HTR-8/SVneo (cell line): ENCODE data around the gene DDX1.
"Not testable (repeated sequence)": the region's sequence is repeated elsewhere in the genome, so short reads cannot be mapped to it uniquely, and the experiment has no call there.

Source experiments
- DNase-seq: peaks from one replicate; pipeline ENCODE4 v3.0.0; 2011; ENCODE audit warnings: low spot score, mixed read lengths; ENCODE audit not compliant: insufficient read length
- FAIRE-seq: peaks from 2 replicates; lab custom pipeline; 2011; peaks lifted over from hg19 to GRCh38; lab: Jason Lieb, UNC

DDX1 gene

DNA sequence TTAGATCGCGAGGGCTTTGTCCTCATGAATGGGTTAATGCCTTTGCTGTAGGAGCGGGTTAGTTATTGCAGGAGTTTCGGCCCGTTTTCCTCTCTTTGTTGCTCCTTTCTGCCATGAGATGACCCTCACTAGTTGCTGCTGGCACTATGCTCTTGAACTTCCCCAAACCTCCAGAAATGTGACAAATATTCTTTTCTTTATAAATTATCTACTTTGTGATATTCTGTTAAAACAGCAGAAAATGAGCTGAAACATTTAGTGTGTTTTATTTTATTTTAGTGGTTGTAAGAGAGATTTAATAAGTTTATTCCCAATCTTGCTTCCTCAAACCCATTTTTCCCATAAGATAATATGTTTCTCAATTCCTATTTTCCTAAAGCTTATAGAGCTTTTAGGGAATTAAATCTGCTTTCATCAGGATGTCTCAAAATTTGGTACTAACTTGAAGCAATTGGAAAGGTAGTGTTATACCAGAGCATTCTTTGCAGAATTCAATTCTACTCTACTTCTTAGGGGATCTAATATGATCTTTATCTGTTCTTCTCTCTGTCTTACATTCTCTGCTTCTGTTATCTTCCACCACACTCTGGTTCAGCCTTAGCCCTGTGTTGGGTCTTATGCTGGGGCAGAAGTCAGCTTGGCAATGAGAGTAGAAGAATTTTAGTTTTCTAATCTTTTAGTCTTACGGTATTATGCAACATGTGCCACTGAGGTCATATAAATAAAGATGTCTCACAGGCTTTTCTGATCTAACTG is 23.1 kb downstream of the DDX1 start:
- FAIRE-seq (no peak), DNase-seq (no peak)

DNA sequence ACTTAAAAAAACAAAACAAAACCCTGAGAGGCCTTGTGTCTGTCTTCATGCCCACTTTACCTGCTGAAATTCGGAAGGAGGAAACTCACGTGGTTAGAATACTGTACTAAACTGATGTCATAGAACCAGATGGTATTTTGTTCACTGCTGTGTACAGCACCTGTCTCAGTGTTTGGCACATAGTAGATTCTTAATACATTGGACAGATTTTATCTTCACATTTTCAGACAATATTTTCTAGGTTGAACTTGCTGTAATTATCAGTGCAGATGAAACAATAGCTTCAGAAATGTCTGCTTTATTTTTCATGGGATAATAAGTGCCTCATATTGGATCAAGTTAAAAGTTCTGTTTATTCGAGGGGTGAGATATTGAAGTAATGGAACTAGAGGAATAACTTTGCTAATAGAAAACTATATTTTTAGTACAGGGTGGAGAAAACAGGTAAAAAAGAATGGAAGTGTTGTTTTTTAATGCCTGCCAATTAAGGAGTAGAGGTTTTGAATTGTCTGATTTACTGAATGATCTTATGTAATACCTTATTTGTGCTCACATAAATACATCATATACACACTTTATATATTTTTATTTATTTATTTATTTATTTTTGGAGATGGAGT is 23.7 kb downstream of the DDX1 start:
- no peak for FAIRE-seq

DNA sequence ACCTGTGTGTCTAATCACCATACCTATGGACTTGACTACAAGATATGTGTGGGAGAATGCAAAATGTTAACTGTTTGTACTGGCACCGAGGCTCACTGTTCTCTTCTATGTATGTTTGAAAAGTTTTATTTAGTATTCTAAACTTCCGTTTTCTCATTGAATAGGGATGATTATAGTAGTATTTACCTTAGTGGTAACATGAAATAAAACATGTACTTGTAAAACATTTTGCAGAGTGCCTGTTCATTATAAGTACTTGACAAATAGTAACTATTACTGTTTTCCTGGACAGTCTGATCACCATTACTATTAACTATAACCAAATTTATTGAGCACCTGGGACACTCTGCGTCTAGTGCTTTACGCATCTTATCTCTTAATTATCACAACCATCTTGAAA is 24.8 kb downstream of the DDX1 start:
- DNase-seq (no peak), FAIRE-seq (no peak)

More for the DNA sequence above, 23.7 kb downstream of the DDX1 start:
- DNase-seq = no peak

DNA sequence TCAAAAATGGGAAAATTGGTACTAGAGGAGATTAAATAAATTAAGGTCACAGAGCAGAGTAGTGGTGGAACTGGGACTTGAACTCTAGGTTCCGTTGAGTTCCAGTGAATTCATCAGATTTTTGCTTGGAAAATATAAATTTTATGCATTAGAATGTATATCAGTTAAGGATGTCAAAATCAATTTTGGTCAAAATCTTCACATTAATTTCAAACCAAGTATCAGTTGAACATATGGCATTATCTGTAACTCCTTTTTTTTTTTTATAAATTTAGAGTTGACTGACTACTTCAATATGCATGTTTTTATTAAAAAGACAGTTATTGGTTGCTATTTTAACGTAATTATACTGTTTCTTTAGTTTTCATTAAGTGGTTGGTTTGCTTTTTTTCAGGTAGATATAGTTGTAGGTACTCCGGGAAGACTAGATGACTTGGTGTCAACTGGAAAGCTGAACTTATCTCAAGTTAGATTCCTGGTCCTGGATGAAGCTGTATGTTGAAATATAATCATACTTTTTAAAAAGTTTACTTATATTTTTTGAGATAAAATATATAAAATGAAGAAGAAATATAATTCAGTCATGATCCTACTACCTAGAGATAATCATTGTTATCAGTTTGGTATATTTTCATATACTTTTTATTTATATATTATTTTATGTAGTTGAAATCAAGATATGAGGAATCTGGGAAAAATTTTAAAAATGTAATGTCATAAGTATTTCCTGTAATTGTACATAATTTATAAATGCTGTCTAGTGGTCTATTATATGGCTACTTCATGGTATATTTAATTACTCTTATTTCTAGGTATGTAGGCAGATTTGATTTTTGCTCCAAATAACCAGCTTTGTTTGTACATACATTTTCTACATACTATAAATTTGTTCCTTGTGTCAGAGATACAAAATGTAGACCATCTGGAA is 25.4 kb downstream of the DDX1 start:
- FAIRE-seq = no peak

DNA sequence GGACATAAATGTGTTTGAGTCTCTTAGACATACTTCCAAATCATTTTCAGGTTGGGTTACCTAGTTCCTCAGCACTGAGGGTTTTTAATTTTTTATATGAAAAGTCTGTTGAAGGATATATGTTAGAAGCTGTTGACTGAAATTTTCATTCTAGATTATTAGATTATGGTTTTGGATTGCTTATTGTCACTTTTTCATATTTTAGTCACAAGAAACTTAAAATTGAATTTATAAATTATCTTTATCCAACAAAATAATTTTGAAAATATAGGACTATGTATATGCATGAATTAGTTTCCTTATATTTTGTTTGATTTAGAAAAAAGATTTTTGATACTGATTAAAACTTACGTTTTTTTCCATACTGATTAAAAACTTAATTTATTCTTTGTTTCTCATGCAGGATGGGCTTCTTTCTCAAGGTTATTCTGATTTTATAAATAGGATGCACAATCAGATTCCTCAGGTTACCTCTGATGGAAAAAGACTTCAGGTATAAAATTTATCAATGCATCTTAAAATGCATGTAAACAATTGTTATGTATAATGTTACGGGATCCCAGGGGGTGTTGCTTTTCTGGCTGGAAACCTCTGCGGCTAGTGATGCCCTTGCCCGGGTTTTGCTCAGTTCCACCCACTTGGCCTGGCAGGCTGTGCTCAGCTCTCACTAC is 26.2 kb downstream of the DDX1 start:
- no peak for FAIRE-seq
- DNase-seq = no peak

More for the DNA sequence above, 25.4 kb downstream of the DDX1 start:
- DNase-seq = no peak

DNA sequence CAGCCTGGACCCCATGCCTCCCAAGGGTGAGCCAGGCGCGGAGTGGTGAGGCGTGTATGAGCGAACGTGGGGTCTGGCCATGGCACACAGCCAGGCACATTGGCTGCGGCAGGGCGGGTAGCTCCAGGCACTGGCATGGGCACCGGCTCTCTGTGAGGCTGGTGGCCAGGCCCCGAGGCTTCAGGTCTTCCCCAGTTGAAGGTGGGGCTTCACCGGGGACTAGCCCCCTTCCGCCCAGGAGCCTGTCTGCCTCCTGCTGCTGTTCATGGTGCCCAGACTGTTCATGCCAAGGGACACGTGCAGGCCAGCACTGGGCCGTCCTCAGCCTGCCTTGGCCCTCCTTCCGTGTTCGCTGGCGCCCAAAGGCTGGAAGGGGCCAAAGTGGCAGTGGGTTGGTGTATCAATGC is 26.8 kb downstream of the DDX1 start:
- DNase-seq (no peak), FAIRE-seq (no peak)

DNA sequence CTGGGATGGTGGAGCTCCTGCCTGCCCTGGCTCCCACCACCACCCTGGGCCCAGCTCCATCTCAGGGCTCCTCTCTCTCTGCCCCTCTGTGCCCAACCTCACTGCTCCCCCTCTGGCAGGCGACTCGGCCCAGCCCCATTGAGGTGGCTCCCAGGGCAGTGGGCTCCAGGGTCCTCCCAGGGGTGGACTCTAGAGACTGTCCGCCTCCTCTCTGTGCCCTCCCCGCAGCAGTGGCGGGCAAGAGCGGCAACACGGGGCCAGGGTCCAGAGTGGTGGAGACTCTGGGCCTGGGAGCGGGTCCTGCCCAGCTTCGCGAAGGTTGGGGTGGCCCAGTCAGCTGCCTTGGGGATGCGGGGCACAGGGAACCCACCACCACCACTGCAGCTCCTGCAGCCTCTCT is 27.4 kb downstream of the DDX1 start:
- FAIRE-seq (no peak), DNase-seq (no peak)

DNA sequence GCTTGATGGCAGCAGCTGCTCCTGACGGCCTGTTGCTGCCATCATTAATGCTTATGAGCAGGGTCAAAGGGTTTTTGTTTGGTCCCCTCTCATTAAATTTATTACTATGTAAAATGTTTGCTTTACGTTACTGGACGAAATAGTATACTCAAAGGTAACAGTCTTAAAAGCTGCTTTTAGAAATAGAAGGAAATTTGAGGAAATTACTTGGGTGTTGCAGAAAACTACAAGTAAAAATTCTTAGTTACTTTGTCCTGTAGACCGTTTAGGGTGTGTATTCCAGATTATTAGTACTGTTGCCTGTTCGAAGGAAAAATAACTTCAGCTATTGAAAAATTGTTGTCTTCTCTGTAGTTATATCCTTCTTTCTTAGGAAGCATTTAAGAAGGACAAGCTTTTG is 27.8 kb downstream of the DDX1 start:
- no peak for FAIRE-seq
- DNase-seq = no peak

DNA sequence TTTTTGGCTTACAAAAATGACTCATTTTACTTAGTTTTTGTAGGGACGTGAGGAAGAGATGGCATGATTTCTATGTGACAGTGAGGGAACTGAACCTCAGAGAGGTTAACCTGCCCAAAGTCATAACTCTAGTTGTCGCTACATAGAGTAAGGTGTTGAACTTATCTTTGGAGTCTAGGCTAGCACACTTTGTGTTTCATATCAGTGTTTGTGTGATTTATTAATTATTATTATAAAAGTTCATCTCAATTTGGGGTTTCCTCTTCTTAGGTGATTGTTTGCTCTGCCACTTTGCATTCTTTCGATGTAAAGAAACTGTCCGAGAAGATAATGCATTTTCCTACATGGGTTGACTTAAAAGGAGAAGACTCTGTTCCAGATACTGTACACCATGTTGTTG is 28.3 kb downstream of the DDX1 start:
- no peak for FAIRE-seq

DNA sequence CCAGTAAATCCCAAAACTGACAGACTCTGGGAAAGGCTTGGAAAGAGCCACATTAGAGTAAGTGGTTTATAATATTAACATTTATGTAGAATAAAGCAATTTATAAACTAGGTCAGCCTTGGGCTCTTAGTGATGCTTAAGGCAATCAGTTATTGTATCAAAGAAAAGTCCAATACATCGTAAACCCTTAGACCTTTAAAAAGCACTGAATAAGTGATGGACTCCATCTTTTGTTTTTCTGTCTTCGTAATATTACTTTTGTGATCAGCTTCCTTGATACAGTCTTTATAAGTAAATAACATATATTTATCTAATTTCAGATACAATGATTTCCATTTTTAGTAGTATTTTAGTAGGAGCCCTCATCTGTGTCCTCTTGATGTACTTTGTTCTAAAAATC is 28.7 kb downstream of the DDX1 start:
- FAIRE-seq = no peak
- no peak for DNase-seq

More for the DNA sequence above, 28.3 kb downstream of the DDX1 start:
- DNase-seq = no peak

DNA sequence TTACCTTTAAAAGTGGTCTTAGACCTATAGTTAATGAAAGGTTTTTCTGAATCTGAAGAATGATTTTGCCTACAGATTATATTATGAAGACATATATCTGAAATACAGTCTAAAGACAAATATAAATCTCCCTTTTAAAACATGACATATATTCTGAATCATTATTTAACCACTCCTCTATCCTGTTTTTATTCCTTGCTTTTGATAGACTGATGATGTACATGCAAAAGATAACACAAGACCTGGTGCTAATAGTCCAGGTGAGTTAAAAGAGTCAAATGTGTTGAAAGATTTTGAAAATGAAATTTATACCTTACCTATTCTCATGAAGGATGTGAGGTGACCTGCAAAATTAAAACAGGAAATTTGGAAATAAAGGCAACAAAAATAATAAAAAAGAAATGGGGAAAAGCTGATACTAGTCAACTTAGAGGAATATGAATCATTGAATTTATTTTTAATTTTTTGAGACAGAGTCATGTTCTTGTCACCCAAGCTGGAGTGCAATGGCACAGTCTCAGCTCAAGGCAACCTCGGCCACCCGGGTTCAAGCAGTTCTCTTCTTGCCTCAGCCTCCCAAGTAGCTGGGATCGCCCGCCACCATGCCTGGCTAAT is 29.3 kb downstream of the DDX1 start:
- no peak for FAIRE-seq
- no peak for DNase-seq

DNA sequence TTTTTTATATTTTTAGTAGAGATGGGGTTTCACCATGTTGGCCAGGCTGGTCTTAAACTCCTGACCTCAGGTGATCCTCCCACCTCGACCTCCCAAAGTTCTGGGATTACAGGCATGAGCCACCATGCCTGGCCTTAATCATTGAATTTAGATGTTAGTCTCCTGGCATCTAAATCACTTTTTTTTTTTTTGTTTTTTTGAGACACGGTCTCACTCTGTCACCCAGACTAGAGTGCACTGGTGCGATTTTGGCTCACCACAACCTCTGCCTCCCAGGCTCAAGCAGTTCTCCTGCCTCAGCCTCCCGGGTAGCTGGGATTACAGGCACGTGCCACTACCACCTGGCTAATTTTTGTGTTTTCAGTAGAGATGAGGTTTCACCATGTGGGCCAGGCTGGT is 29.8 kb downstream of the DDX1 start:
- not testable (repeated sequence) for DNase-seq, FAIRE-seq

DNA sequence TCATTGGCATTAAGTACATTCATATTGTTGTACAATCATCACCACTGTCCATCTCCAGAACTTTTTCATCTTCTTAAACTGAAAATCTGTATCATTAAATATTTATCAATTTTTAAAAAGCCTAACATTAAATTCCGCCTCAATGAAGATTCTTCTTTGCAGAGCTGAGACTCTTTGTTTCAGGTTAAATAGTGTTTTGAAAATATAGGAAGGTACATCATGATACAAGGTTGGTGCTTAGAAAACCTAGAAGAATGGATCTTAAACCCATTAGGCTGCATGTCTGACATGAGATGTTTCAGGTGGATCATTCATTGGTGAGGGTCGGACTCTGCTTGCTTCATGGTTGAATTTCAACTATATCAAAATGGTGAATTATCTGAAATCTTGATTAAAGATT is 30.5 kb downstream of the DDX1 start:
- DNase-seq (no peak), FAIRE-seq (no peak)

DNA sequence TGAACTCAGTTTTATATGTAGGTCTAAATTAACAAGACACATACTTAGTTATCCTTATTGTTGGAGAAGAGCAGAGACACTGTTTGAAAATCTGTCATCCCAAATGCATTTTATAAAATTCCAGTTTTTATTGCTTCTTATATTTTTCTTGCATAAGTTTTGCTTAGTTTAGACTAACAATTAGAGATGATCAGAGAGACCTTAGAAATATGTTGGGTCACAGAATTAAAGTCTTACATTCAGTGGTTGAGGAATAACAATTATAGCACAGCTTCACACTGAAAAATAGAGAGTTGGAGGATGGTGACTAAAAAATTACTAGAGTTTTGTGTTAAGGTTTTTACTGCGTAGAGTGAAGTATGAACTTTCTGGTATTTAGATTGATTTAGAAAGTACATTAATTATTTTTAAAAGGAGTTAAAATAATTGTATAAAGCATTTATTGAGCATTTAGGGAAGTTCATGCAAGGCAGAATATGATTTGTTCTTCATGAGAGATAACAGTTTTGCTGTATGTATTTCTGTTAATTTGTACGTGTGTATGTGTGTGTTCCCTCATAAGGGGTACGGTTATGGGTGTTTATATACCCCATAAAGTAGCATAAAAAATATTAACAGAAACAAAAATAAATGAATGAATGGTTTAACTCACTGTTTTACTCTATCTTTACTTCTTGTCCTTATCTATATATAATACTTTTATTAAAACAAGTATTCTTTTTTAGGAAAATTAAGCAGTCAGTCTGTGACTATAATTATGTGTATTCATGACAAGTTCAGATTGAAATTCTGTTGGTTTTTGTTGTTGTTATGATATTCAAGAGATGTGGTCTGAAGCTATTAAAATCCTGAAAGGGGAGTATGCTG is 31.2 kb downstream of the DDX1 start:
- FAIRE-seq = no peak
- DNase-seq = no peak

DNA sequence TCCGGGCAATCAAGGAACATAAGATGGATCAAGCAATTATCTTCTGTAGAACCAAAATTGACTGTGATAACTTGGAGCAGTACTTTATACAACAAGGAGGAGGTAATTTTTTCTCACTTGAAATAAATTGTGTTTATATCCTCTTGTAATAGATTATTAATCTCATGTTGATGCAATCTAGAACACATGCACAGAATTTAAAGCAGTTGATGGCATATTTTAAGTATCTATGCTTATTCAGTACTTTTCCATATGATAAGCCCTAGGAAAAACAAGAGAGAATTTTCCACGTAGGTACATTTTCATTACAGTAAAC is 31.8 kb downstream of the DDX1 start:
- FAIRE-seq (no peak), DNase-seq (no peak)

DNA sequence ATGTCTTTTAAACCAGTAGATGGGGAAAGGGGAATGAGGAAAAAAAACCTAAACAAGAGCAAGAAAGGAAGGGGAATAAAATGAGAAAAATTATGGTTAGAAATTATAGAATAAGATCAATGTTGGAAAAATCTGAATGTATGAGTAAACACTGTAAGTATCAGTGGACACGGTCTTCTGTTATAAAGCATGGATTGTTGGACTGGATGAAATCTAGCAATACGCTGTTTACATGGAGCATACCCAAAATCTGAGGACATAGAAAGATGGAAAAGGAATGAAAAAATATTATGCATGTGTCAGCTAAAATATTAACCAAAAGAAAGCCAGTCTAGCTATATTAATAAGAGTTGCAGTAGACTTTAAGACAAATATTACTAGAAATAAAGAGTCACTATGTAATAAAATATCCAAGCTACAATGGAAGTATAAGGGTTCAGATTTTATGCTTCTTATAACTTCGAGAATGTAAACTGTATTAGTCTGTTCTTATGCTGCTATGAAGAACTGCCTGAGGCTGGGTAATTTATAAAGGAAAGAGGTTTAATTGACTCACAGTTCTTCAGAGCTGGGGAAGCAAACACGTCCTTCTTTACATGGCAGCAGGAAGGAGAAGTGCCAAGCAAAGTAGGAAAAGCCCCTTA is 32.4 kb downstream of the DDX1 start:
- DNase-seq (no peak), FAIRE-seq (no peak)

DNA sequence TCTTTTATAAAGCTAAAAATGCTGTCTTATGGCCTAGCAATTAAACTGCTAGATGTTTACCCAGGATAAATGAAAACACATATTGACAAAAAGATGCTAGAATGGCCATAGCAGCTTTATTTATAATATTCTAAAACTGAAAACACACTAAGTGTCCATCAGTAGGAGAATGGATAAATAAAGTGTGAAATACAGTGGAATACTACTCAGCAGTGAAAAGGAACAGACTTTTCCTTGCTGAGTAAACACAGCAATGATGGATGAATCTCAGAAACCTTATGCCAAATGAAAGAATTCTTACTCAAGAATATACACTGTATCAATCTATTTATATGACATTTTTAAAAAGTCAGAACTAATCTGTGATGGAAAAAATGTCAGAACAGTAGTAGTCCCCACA is 33.2 kb downstream of the DDX1 start:
- FAIRE-seq (no peak), DNase-seq (no peak)

DNA sequence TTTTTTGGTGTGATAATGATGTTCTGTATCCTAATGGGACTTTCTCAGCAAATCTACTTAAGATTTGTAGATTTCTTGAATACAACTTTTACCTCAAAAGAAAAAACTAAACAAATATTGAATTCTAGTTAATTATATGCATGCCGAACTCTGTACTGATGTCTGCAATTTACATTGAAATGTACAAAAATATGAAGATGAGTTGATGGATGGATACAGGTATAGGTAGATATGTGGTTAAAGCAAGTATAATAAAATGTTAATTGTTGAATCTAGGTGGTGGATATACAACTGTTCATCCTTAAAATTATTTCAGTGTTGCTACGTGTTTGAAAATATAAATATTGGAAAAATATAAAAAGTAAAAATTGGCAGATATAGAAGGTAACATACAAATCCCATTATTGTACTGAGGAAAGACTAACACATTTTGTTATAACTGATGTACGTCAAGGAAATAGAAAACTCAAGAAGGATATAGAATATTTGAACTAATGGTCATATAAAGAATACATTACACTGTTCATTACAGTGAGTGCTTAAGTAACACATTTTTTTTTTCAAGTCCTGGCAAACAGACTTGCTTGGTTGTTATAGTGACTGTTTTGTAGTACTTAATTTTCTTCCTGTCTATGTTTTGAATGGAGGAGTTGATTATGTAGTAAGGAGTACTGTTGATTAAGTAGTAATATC is 33.8 kb downstream of the DDX1 start:
- FAIRE-seq (no peak), DNase-seq (no peak)
